Astrocyte (in vitro differentiated cells and primary cell): ENCODE results near the gene ZNF627. TPM values are rescaled to one million over a fixed set of nuclear protein-coding genes. Genes with fewer than 3 reads are reported as not detected.
"Not testable (repeated sequence)": the region's sequence is repeated elsewhere in the genome, so short reads cannot be mapped to it uniquely, and the experiment has no call there.

Experiments used
- DNase-seq: peaks from one replicate; pipeline ENCODE4 v3.0.0-alpha.2; 2010; ENCODE audit warnings: low read depth
- FAIRE-seq: peaks from 2 replicates; lab custom pipeline; 2011; peaks lifted over from hg19 to GRCh38; lab: Jason Lieb, UNC
- H2AFZ ChIP-seq: 2 replicates; pipeline ENCODE4 v1.6.0; 2012; ENCODE audit warnings: low read depth, low read length, inconsistent platforms
- H3K27ac ChIP-seq: 2 replicates; pipeline ENCODE4 v1.5.1; 2011; ENCODE audit warnings: low read depth, low read length, inconsistent platforms
- H3K27me3 ChIP-seq: 2 replicates; pipeline ENCODE4 v1.6.0; 2011; ENCODE audit warnings: low read length, inconsistent platforms; ENCODE audit not compliant: insufficient read depth
- H3K36me3 ChIP-seq: 2 replicates; pipeline ENCODE4 v1.5.1; 2011; ENCODE audit warnings: low read length, inconsistent platforms; ENCODE audit not compliant: insufficient read depth
- H3K4me1 ChIP-seq: 2 replicates; pipeline ENCODE4 v1.5.1; 2011; ENCODE audit warnings: low read length, inconsistent platforms; ENCODE audit not compliant: insufficient read depth
- H3K4me2 ChIP-seq: 2 replicates; pipeline ENCODE4 v1.6.0; 2012; ENCODE audit warnings: low read length, inconsistent platforms
- H3K4me3 ChIP-seq: 2 replicates; pipeline ENCODE4 v1.5.1; 2011; ENCODE audit warnings: low read depth, mild to moderate bottlenecking, low read length, inconsistent platforms; ENCODE audit not compliant: insufficient read depth
- H3K79me2 ChIP-seq: 2 replicates; pipeline ENCODE4 v1.6.0; 2012; ENCODE audit warnings: mild to moderate bottlenecking, low read length, inconsistent platforms; ENCODE audit not compliant: insufficient read depth
- H3K9ac ChIP-seq: 2 replicates; pipeline ENCODE4 v1.6.0; 2012; ENCODE audit warnings: mild to moderate bottlenecking, low read length, inconsistent platforms
- H3K9me3 ChIP-seq: 2 replicates; pipeline ENCODE4 v1.5.1; 2012; ENCODE audit warnings: low read depth, mild to moderate bottlenecking, low read length, inconsistent platforms; ENCODE audit not compliant: insufficient read depth
- H4K20me1 ChIP-seq: 2 replicates; pipeline ENCODE4 v1.6.0; 2012; ENCODE audit warnings: low read length, inconsistent platforms; ENCODE audit not compliant: insufficient read depth
- H3K27ac Mint-ChIP-seq: one replicate; pipeline ENCODE4 v1.8.0; 2021; ENCODE audit warnings: mild to moderate bottlenecking, mixed read lengths; ENCODE audit not compliant: unreplicated experiment
- H3K27me3 Mint-ChIP-seq: one replicate; pipeline ENCODE4 v1.8.0; 2021; ENCODE audit warnings: low read depth, mixed read lengths; ENCODE audit not compliant: unreplicated experiment
- H3K36me3 Mint-ChIP-seq: one replicate; pipeline ENCODE4 v1.8.0; 2021; ENCODE audit warnings: low read depth, mixed read lengths; ENCODE audit not compliant: unreplicated experiment
- H3K4me1 Mint-ChIP-seq: one replicate; pipeline ENCODE4 v1.8.0; 2021; ENCODE audit warnings: low read depth, mixed read lengths; ENCODE audit not compliant: unreplicated experiment
- H3K4me3 Mint-ChIP-seq: one replicate; pipeline ENCODE4 v1.8.0; 2021; ENCODE audit warnings: mild to moderate bottlenecking, moderate library complexity, mixed read lengths; ENCODE audit not compliant: unreplicated experiment
- H3K9me3 Mint-ChIP-seq: one replicate; pipeline ENCODE4 v1.8.0; 2021; ENCODE audit warnings: mild to moderate bottlenecking, mixed read lengths; ENCODE audit not compliant: unreplicated experiment
- EZH2 ChIP-seq: IDR thresholded peaks from 2 replicates; pipeline ENCODE4 v1.6.1; 2012; ENCODE audit warnings: mild to moderate bottlenecking, low read length, inconsistent platforms; ENCODE audit not compliant: insufficient read depth
- total RNA-seq: library from RNA; stranded (reverse); gene quantifications from 2 replicates; pipeline ENCODE4 v1.2.1, GENCODE V29; 2021
- TF ChIP-seq, protein P1 (sequence below): IDR thresholded peaks from 2 replicates; pipeline ENCODE4 v1.5.1; 2011; ENCODE audit warnings: low read depth, mild to moderate bottlenecking, inconsistent platforms, low read length, moderate library complexity; ENCODE audit not compliant: insufficient read depth

The ZNF627 gene
- total RNA-seq, 1 donor from 2014 or later = 20.5 TPM

GRCh38 chr19:11560404-11561051 lies 36.8 kb upstream of the ZNF627 start:
- Histone ChIP-seq H3K4me2 (peak overlapping the region; percentile 29), H3K27ac (no peak overlapping the region), H3K4me3 (no peak overlapping the region), H3K79me2 (peaks cover 35% of the 10 kb centered on the region), H3K9ac (no peak overlapping the region), H3K4me1 (peaks cover 7% of the 10 kb centered on the region), H3K27me3 (no peaks in the 10 kb centered on the region), H3K36me3 (peaks cover 2% of the 10 kb centered on the region), H4K20me1 (peaks cover 29% of the 10 kb centered on the region), H3K9me3 (no peaks in the 10 kb centered on the region), H2AFZ (no peak overlapping the region)
- Mint-ChIP-seq H3K4me3 (peak overlapping the region; percentile 78), H3K36me3 (no peaks in the 10 kb centered on the region), H3K4me1 (peaks cover 14% of the 10 kb centered on the region), H3K27me3 (no peaks in the 10 kb centered on the region), H3K9me3 (no peaks in the 10 kb centered on the region), H3K27ac (peak overlapping the region; percentile 27)
- peak; percentile 39 for DNase-seq
- no peak for TF ChIP-seq EZH2
- TF ChIP-seq, protein P1, sequence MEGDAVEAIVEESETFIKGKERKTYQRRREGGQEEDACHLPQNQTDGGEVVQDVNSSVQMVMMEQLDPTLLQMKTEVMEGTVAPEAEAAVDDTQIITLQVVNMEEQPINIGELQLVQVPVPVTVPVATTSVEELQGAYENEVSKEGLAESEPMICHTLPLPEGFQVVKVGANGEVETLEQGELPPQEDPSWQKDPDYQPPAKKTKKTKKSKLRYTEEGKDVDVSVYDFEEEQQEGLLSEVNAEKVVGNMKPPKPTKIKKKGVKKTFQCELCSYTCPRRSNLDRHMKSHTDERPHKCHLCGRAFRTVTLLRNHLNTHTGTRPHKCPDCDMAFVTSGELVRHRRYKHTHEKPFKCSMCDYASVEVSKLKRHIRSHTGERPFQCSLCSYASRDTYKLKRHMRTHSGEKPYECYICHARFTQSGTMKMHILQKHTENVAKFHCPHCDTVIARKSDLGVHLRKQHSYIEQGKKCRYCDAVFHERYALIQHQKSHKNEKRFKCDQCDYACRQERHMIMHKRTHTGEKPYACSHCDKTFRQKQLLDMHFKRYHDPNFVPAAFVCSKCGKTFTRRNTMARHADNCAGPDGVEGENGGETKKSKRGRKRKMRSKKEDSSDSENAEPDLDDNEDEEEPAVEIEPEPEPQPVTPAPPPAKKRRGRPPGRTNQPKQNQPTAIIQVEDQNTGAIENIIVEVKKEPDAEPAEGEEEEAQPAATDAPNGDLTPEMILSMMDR = peak; percentile 78
- no peak for FAIRE-seq

DNA sequence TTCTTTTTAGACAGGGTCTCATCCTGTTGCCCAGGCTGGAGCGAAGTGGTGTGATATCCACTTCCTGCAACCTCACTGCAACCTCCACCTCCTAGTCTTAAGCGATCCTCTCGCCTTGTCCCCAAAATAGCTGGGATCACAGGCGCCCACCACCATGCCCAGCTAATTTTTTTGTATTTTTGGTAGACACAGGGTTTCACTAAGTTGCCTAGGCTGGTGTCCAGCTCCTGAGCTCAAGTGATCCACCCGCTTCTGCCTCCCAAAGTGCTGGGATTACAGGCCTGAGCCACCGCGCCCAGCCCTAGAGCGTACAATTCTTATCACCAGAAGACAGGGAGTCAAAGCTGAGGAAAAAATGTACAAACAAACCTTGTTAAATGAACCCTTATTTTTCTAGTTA lies 33.8 kb upstream of the ZNF627 start:
- H3K9me3 Mint-ChIP-seq = no peaks in the 10 kb centered on the region
- H3K9ac ChIP-seq = no peak overlapping the region
- no peak overlapping the region for H2AFZ ChIP-seq
- H3K4me3 Mint-ChIP-seq = no peak overlapping the region
- H3K9me3 ChIP-seq = no peaks in the 10 kb centered on the region
- peaks cover 4% of the 10 kb centered on the region for H3K4me1 ChIP-seq
- no peak overlapping the region for H3K27ac Mint-ChIP-seq
- H3K4me2 ChIP-seq = no peak overlapping the region
- H3K36me3 ChIP-seq = no peaks in the 10 kb centered on the region
- no peaks in the 10 kb centered on the region for H3K27me3 Mint-ChIP-seq
- H3K79me2 ChIP-seq = peaks cover 5% of the 10 kb centered on the region
- H3K27me3 ChIP-seq = no peaks in the 10 kb centered on the region
- no peak for DNase-seq
- no peak overlapping the region for H3K27ac ChIP-seq
- no peaks in the 10 kb centered on the region for H3K36me3 Mint-ChIP-seq
- H4K20me1 ChIP-seq = peaks cover 2% of the 10 kb centered on the region
- FAIRE-seq = no peak
- peaks cover 11% of the 10 kb centered on the region for H3K4me1 Mint-ChIP-seq
- no peak for TF ChIP-seq EZH2
- TF ChIP-seq, protein P1 = no peak
- no peak overlapping the region for H3K4me3 ChIP-seq

GRCh38 chr19:11564082-11564807 lies 33.0 kb upstream of the ZNF627 start:
- not testable (repeated sequence) for H3K27me3 Mint-ChIP-seq, FAIRE-seq, DNase-seq

DNA sequence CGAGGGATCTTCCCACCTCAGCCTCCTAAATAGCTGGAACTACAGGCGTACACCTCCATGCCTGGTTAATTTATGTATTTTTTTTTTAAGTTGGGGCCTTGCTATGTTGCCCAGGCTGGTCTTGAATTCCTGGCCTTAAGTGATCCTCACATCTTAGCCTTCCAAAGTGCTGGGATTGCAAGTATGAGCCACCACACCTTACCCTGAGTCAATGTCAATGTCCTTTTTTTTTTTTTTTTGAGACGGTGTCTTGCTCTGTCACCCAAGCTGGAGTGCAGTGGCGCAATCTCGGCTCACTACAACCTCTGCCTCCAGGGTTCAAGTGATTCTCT lies 31.7 kb upstream of the ZNF627 start:
- not testable (repeated sequence) for FAIRE-seq, H3K4me1 Mint-ChIP-seq, H3K4me3 Mint-ChIP-seq, H3K4me1 ChIP-seq, H3K79me2 ChIP-seq, H3K27me3 ChIP-seq, H3K27ac Mint-ChIP-seq, H3K4me3 ChIP-seq, H3K27ac ChIP-seq, DNase-seq, H3K9me3 ChIP-seq, H3K27me3 Mint-ChIP-seq, H2AFZ ChIP-seq, H3K4me2 ChIP-seq, H3K36me3 Mint-ChIP-seq, H3K9ac ChIP-seq, H4K20me1 ChIP-seq, H3K36me3 ChIP-seq, H3K9me3 Mint-ChIP-seq

More at GRCh38 chr19:11564082-11564807, 33.0 kb upstream of the ZNF627 start:
- not testable (repeated sequence) for H3K27me3 ChIP-seq, H3K9me3 ChIP-seq, H3K4me2 ChIP-seq, H4K20me1 ChIP-seq, H3K79me2 ChIP-seq, H3K4me3 ChIP-seq, H3K36me3 ChIP-seq, H3K27ac ChIP-seq, H2AFZ ChIP-seq, H3K4me3 Mint-ChIP-seq, H3K9ac ChIP-seq, H3K4me1 ChIP-seq, H3K9me3 Mint-ChIP-seq, H3K27ac Mint-ChIP-seq, H3K36me3 Mint-ChIP-seq
- H3K4me1 Mint-ChIP-seq = peaks cover 11% of the 10 kb centered on the region
